ENCODE data around the gene CHRNA4. TPM values are rescaled to one million over a fixed set of nuclear protein-coding genes. Genes with fewer than 3 reads are reported as not detected.

CHRNA4 gene
- total RNA-seq, 3 donors from 2014 or later = not detected

- ATAC-seq (no peak), DNase-seq (no peak)
- no peak overlapping the region for H3K4me3 ChIP-seq
- H3K4me1 ChIP-seq (ENCODE audit: low read depth) = no peaks in the 10 kb centered on the region
- no peak for TF ChIP-seq CTCF (IDR thresholded peaks at IDR 0.05)
- no peaks in the 10 kb centered on the region for H3K36me3 ChIP-seq (ENCODE audit: low read depth)
- H3K9me3 ChIP-seq = no peaks in the 10 kb centered on the region
- intact Hi-C loops (cut with DNase I, micrococcal nuclease) = no loop called here
Observed at GRCh38 chr20:63402860-63403220, 41.7 kb upstream of the CHRNA4 start.

- TF ChIP-seq CTCF (IDR thresholded peaks at IDR 0.05) = no peak
- H3K4me3 ChIP-seq = no peak overlapping the region
- intact Hi-C loops (cut with DNase I, micrococcal nuclease) = no loop called here
- no peaks in the 10 kb centered on the region for H3K9me3 ChIP-seq
- ATAC-seq (no peak), DNase-seq (no peak)
- no peaks in the 10 kb centered on the region for H3K4me1 ChIP-seq (ENCODE audit: low read depth)
- no peaks in the 10 kb centered on the region for H3K36me3 ChIP-seq (ENCODE audit: low read depth)
Observed at GRCh38 chr20:63402181-63402859, 41.2 kb upstream of the CHRNA4 start.

- intact Hi-C loops (cut with DNase I, micrococcal nuclease) = no loop called here
- no peaks in the 10 kb centered on the region for H3K9me3 ChIP-seq
- no peaks in the 10 kb centered on the region for H3K36me3 ChIP-seq (ENCODE audit: low read depth)
- H3K4me1 ChIP-seq (ENCODE audit: low read depth) = no peaks in the 10 kb centered on the region
- no peak for DNase-seq
- ATAC-seq = no peak
- no peak for TF ChIP-seq CTCF (IDR thresholded peaks at IDR 0.05)
- no peak overlapping the region for H3K4me3 ChIP-seq
Observed at GRCh38 chr20:63401384-63402110, 40.4 kb upstream of the CHRNA4 start.

DNA sequence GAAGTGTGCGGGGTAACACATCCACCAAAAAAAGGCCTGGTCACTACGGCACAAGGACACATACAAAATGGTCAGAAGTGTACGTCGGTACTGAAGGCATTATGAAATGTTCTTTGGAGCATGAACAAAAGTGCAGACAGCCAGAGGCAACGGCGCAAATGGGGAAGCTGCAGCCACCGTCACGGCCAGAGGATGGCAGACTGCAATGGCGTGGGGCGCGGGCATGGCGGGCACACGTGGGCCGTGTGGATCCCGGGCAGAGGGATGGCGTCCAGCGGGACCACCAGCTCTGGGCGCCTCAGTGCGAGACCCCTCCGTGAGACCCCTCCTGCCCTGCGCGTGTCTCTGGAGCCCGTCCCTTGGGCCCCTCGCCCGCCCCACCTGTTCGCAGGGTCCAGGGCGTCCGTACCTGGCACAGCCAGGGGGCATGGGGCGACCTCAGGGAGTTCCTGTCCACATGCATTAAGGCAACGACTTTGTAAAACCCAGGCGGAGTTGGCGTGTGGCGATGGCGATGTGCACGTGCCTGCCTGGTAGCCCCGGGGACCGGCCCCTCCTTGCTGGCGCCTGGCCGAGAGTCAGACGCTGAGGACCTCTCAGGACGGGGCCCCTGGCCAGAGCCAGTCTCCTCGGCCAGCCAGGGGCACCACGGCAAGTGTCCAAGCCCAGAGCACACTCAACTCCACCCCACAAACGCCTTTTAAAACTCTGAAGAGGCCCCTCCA is 39.5 kb upstream of the CHRNA4 start:
- Histone ChIP-seq H3K4me1 (ENCODE audit: low read depth) (no peaks in the 10 kb centered on the region), H3K4me3 (no peak overlapping the region), H3K36me3 (ENCODE audit: low read depth) (no peaks in the 10 kb centered on the region), H3K9me3 (no peaks in the 10 kb centered on the region)
- DNase-seq (no peak), ATAC-seq (no peak)
- no peak for TF ChIP-seq CTCF (IDR thresholded peaks at IDR 0.05)
- intact Hi-C loops (cut with DNase I, micrococcal nuclease) = no loop called here

GRCh38 chr20:63399596-63400375 is 38.6 kb upstream of the CHRNA4 start:
- no peak overlapping the region for H3K4me3 ChIP-seq
- no peaks in the 10 kb centered on the region for H3K9me3 ChIP-seq
- no peaks in the 10 kb centered on the region for H3K36me3 ChIP-seq (ENCODE audit: low read depth)
- intact Hi-C loops (cut with DNase I, micrococcal nuclease) = no loop called here
- no peak for ATAC-seq
- no peak for DNase-seq
- H3K4me1 ChIP-seq (ENCODE audit: low read depth) = no peaks in the 10 kb centered on the region
- TF ChIP-seq CTCF (IDR thresholded peaks at IDR 0.05) = no peak

All from mucosa of descending colon (tissue), 3 donors.